Liver (tissue), 9 donors: Measurements from ENCODE around the gene CREB5. TPM values are rescaled to one million over a fixed set of nuclear protein-coding genes. Genes with fewer than 3 reads are reported as not detected.

Source experiments
- DNase-seq: peaks from one replicate; pipeline ENCODE4 v3.0.0-alpha.2; 2017; ENCODE audit warnings: low spot score
- H3K27ac ChIP-seq, 2 donors: one replicate each; pipeline ENCODE4 v1.7.0; 2013; ENCODE audit warnings: inconsistent platforms in 2 of 2, low read length in 2 of 2, control low read depth in 1 of 2, low read depth in 1 of 2, mild to moderate bottlenecking in 1 of 2
- H3K27me3 ChIP-seq, 4 donors: one replicate each; pipeline versions ENCODE4 v1.6.1 to v1.7.0; 2013; ENCODE audit warnings: low read length in 3 of 4, inconsistent platforms in 1 of 4, mild to moderate bottlenecking in 1 of 4, moderate library complexity in 1 of 4; ENCODE audit not compliant: control insufficient read depth in 4 of 4, insufficient read depth in 4 of 4
- H3K36me3 ChIP-seq, 4 donors: one replicate each; pipeline versions ENCODE4 v1.6.1 to v1.7.0; 2013; ENCODE audit warnings: low read length in 3 of 4, mild to moderate bottlenecking in 3 of 4, low read depth in 1 of 4, moderate library complexity in 1 of 4; ENCODE audit not compliant: control insufficient read depth in 4 of 4, insufficient read depth in 3 of 4
- H3K4me1 ChIP-seq, 4 donors: one replicate each; pipeline versions ENCODE4 v1.6.1 to v1.7.0; 2013; ENCODE audit warnings: low read length in 3 of 4, mild to moderate bottlenecking in 3 of 4, moderate library complexity in 1 of 4; ENCODE audit not compliant: control insufficient read depth in 4 of 4, insufficient read depth in 4 of 4
- H3K4me3 ChIP-seq, 3 donors: one replicate each; pipeline versions ENCODE4 v1.6.1 to v1.7.0; 2013; ENCODE audit warnings: low read length in 3 of 3, control low read depth in 1 of 3, low read depth in 1 of 3, mild to moderate bottlenecking in 1 of 3
- H3K9ac ChIP-seq, 2 donors: one replicate each; pipeline ENCODE4 v1.7.0; 2013; ENCODE audit warnings: low read length in 2 of 2, mild to moderate bottlenecking in 2 of 2, moderate library complexity in 2 of 2, control low read depth in 1 of 2, low read depth in 1 of 2
- H3K9me3 ChIP-seq, 4 donors: one replicate each; pipeline versions ENCODE4 v1.6.1 to v1.7.0; 2013; ENCODE audit warnings: low read length in 3 of 4; ENCODE audit not compliant: control insufficient read depth in 4 of 4
- EGR1 ChIP-seq, 2 donors: IDR thresholded peaks; 2 replicates each; pipeline ENCODE4 v1.6.1; 2016 to 2018; ENCODE audit warnings: antibody characterized with exemption in 2 of 2, low read depth in 2 of 2
- FOXA1 ChIP-seq: IDR thresholded peaks from 2 replicates; pipeline ENCODE4 v1.6.1; 2016; ENCODE audit warnings: antibody characterized with exemption
- FOXA2 ChIP-seq: IDR thresholded peaks from 2 replicates; pipeline ENCODE4 v1.6.1; 2016; ENCODE audit warnings: antibody characterized with exemption
- GABPA ChIP-seq, 2 donors: IDR thresholded peaks in 1 of 2; conservative IDR thresholded peaks in 1 of 2; 2 replicates each; pipeline ENCODE4 v1.6.1; 2016; ENCODE audit warnings: antibody characterized with exemption in 2 of 2, mild to moderate bottlenecking in 1 of 2, moderate library complexity in 1 of 2
- HNF4A ChIP-seq, 2 donors: conservative IDR thresholded peaks; 2 replicates each; pipeline ENCODE4 v1.6.1; 2016; ENCODE audit warnings: antibody characterized with exemption in 2 of 2, mild to moderate bottlenecking in 2 of 2
- HNF4G ChIP-seq: IDR thresholded peaks from 2 replicates; pipeline ENCODE4 v1.6.1; 2016; ENCODE audit warnings: antibody characterized with exemption
- JUND ChIP-seq, 2 donors: IDR thresholded peaks; 2 replicates each; pipeline ENCODE4 v1.6.1; 2016; ENCODE audit warnings: antibody characterized with exemption in 2 of 2
- NR2F2 ChIP-seq: IDR thresholded peaks from 2 replicates; pipeline ENCODE4 v1.6.1; 2016; ENCODE audit warnings: antibody characterized with exemption
- RAD21 ChIP-seq, 2 donors: IDR thresholded peaks; 2 replicates each; pipeline ENCODE4 v1.6.1; 2016; ENCODE audit warnings: antibody characterized with exemption in 2 of 2, mild to moderate bottlenecking in 2 of 2
- RXRA ChIP-seq, 2 donors: IDR thresholded peaks; 2 replicates each; pipeline ENCODE4 v1.6.1; 2017 to 2018; ENCODE audit warnings: antibody characterized with exemption in 2 of 2, mild to moderate bottlenecking in 1 of 2
- SP1 ChIP-seq: IDR thresholded peaks from 2 replicates; pipeline ENCODE4 v1.6.1; 2018; ENCODE audit warnings: antibody characterized with exemption, mild to moderate bottlenecking
- TAF1 ChIP-seq: conservative IDR thresholded peaks from 2 replicates; pipeline ENCODE4 v1.6.1; 2016; ENCODE audit warnings: antibody characterized with exemption, mild to moderate bottlenecking
- YY1 ChIP-seq: IDR thresholded peaks from 2 replicates; pipeline ENCODE4 v1.6.1; 2016; ENCODE audit warnings: antibody characterized with exemption, mild to moderate bottlenecking
- WGBS: extraction: QIAGEN DNeasy Blood & Tissue Kit; methylation state at CpG from one replicate; pipeline ENCODE4 v1.1.7; 2013; 5-methylcytosine and 5-hydroxymethylcytosine counted together
- polyA plus RNA-seq, 2 donors: library from polyadenylated mRNA; stranded (reverse) in 1 of 2; unstranded in 1 of 2; fragments of 200-250 nt in 1 of 2; fragments of >200 nt in 1 of 2; fragmentation: Nextera tagmentation in 1 of 2; extraction: Ambion mirVana in 1 of 2; gene quantifications; one replicate each; pipeline versions ENCODE4 v1.2.1 to v1.2.3, GENCODE V29; 2013 to 2015
- total RNA-seq, 2 donors: library from RNA; depleted of rRNA; stranded (reverse); fragments of >200 nt; gene quantifications; one replicate each; pipeline ENCODE4 v1.2.3, GENCODE V29; 2014
- TF ChIP-seq, protein P1 (sequence below): IDR thresholded peaks from 2 replicates; pipeline ENCODE4 v1.6.1; 2016; ENCODE audit warnings: antibody characterized with exemption
- TF ChIP-seq, protein P2 (sequence below): fragments of 150-350 bp; IDR thresholded peaks from 2 replicates; pipeline ENCODE4 v1.5.1; 2017; ENCODE audit warnings: improper control_type of control experiment, low read depth, low read length; ENCODE audit not compliant: missing input control
- TF ChIP-seq, protein P3 (sequence below): IDR thresholded peaks from 2 replicates; pipeline ENCODE4 v1.6.1; 2016; ENCODE audit warnings: antibody characterized with exemption
- TF ChIP-seq, protein P4 (sequence below): IDR thresholded peaks from 2 replicates; pipeline ENCODE4 v1.6.1; 2016; ENCODE audit warnings: antibody characterized with exemption, mild to moderate bottlenecking
- TF ChIP-seq, protein P5 (sequence below): IDR thresholded peaks from 2 replicates; pipeline ENCODE4 v1.6.1; 2016; ENCODE audit warnings: antibody characterized with exemption
- donor health status: healthy.
- donor health status: healthy.
- donor health status: healthy.
- donor health status: healthy.
- donor health status: healthy.

The CREB5 gene
- total and polyA plus RNA-seq, 4 donors = 0.25 to 0.92 (median 0.67) TPM

DNA sequence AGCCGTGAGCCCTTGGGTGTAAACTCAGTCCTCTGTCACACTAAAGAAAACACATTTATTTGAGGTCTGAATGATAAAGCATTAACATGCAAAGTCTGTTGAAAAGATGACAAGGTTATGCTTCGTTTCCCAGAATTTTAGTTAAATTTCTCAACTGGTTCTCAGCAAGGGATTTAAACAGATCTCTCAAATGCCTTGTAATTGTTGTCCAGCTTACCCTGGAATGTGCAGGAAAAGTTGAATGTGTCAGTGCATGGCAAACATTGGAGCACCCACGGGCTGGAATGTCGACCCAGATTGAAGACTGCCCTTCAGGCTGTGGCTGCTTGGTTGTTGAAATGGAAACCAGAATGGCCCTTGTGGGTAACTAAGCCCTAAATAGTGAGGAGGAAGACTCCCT, 354.0 kb downstream of the CREB5 start:
- Histone ChIP-seq H3K9ac (no peak overlapping the region), H3K4me1 (no peaks in the 10 kb centered on the region), H3K27ac (no peak overlapping the region), H3K9me3 (peaks cover 0 to 1% (median 0%) of the 10 kb centered on the region in 4 donors), H3K27me3 (peaks cover 0 to 6% (median 0%) of the 10 kb centered on the region in 4 donors), H3K4me3 (no peak overlapping the region), H3K36me3 (no peaks in the 10 kb centered on the region)
- WGBS = 66% methylated on average over 4 of the region's 4 CpGs
- TF ChIP-seq TAF1 (no peak), HNF4G (no peak), EGR1 (IDR thresholded peaks at IDR 0.05; ENCODE audit: low read depth in 2 of 2) (no peak), NR2F2 (no peak), JUND (IDR thresholded peaks at IDR 0.05) (no peak), SP1 (no peak), FOXA2 (no peak), HNF4A (conservative IDR thresholded peaks at IDR 0.05) (no peak), RAD21 (IDR thresholded peaks at IDR 0.05) (no peak), YY1 (no peak), RXRA (IDR thresholded peaks at IDR 0.05) (no peak), FOXA1 (no peak), GABPA (IDR thresholded peaks at IDR 0.05 in 1 of 2, conservative IDR thresholded peaks at IDR 0.05 in 1 of 2) (no peak)
- TF ChIP-seq, protein P1, sequence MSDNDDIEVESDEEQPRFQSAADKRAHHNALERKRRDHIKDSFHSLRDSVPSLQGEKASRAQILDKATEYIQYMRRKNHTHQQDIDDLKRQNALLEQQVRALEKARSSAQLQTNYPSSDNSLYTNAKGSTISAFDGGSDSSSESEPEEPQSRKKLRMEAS = no peak
- TF ChIP-seq, protein P2, sequence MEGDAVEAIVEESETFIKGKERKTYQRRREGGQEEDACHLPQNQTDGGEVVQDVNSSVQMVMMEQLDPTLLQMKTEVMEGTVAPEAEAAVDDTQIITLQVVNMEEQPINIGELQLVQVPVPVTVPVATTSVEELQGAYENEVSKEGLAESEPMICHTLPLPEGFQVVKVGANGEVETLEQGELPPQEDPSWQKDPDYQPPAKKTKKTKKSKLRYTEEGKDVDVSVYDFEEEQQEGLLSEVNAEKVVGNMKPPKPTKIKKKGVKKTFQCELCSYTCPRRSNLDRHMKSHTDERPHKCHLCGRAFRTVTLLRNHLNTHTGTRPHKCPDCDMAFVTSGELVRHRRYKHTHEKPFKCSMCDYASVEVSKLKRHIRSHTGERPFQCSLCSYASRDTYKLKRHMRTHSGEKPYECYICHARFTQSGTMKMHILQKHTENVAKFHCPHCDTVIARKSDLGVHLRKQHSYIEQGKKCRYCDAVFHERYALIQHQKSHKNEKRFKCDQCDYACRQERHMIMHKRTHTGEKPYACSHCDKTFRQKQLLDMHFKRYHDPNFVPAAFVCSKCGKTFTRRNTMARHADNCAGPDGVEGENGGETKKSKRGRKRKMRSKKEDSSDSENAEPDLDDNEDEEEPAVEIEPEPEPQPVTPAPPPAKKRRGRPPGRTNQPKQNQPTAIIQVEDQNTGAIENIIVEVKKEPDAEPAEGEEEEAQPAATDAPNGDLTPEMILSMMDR = no peak
- TF ChIP-seq, protein P3, sequence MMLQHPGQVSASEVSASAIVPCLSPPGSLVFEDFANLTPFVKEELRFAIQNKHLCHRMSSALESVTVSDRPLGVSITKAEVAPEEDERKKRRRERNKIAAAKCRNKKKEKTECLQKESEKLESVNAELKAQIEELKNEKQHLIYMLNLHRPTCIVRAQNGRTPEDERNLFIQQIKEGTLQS = no peak
- TF ChIP-seq, protein P4, sequence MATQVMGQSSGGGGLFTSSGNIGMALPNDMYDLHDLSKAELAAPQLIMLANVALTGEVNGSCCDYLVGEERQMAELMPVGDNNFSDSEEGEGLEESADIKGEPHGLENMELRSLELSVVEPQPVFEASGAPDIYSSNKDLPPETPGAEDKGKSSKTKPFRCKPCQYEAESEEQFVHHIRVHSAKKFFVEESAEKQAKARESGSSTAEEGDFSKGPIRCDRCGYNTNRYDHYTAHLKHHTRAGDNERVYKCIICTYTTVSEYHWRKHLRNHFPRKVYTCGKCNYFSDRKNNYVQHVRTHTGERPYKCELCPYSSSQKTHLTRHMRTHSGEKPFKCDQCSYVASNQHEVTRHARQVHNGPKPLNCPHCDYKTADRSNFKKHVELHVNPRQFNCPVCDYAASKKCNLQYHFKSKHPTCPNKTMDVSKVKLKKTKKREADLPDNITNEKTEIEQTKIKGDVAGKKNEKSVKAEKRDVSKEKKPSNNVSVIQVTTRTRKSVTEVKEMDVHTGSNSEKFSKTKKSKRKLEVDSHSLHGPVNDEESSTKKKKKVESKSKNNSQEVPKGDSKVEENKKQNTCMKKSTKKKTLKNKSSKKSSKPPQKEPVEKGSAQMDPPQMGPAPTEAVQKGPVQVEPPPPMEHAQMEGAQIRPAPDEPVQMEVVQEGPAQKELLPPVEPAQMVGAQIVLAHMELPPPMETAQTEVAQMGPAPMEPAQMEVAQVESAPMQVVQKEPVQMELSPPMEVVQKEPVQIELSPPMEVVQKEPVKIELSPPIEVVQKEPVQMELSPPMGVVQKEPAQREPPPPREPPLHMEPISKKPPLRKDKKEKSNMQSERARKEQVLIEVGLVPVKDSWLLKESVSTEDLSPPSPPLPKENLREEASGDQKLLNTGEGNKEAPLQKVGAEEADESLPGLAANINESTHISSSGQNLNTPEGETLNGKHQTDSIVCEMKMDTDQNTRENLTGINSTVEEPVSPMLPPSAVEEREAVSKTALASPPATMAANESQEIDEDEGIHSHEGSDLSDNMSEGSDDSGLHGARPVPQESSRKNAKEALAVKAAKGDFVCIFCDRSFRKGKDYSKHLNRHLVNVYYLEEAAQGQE = no peak
- TF ChIP-seq, protein P5, sequence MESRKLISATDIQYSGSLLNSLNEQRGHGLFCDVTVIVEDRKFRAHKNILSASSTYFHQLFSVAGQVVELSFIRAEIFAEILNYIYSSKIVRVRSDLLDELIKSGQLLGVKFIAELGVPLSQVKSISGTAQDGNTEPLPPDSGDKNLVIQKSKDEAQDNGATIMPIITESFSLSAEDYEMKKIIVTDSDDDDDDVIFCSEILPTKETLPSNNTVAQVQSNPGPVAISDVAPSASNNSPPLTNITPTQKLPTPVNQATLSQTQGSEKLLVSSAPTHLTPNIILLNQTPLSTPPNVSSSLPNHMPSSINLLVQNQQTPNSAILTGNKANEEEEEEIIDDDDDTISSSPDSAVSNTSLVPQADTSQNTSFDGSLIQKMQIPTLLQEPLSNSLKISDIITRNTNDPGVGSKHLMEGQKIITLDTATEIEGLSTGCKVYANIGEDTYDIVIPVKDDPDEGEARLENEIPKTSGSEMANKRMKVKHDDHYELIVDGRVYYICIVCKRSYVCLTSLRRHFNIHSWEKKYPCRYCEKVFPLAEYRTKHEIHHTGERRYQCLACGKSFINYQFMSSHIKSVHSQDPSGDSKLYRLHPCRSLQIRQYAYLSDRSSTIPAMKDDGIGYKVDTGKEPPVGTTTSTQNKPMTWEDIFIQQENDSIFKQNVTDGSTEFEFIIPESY = no peak
- DNase-seq = no peak
